Renal pelvis (tissue), 12 donors: ENCODE results near the gene GNB3. TPM values are rescaled to one million over a fixed set of nuclear protein-coding genes. Genes with fewer than 3 reads are reported as not detected.
A peak's percentile ranks its signal among the peaks of the same experiment; 100 is the strongest.

Experiments used
- DNase-seq: peaks from one replicate; pipeline ENCODE4 v3.0.0-alpha.2; 2013
- long read RNA-seq, 16 experiments: transcript quantifications; one replicate each; lab custom pipeline, GENCODE V29; 2026
- polyA plus RNA-seq, 3 donors: library from polyadenylated mRNA; unstranded; fragments of 120-200 nt; gene quantifications; one replicate each; pipeline ENCODE4 v1.2.1, GENCODE V29; 2013; ENCODE audit not compliant: insufficient read length in 3 of 3

Gene GNB3
- polyA plus RNA-seq, result 10 to 100 TPM in 1 of 3 donors, 1 to 10 TPM in 2; 7.0 to 13.0 (median 9.9) TPM
- long read RNA-seq, donor 1, partial matches to known transcripts, result 5 of 18 reads
- long read RNA-seq, donor 1, other reads (novel, unspliced or antisense), result 12 of 18 reads
- long read RNA-seq, donor 2, partial matches to known transcripts, result 0 of 1 reads
- long read RNA-seq, donor 2, other reads (novel, unspliced or antisense), result 0 of 1 reads
- long read RNA-seq, donor 3, result 0 reads
- long read RNA-seq, donor 4, partial matches to known transcripts, result 25 of 26 reads
- long read RNA-seq, donor 4, other reads (novel, unspliced or antisense), result 0 of 26 reads
- long read RNA-seq, donor 5, partial matches to known transcripts, result 5 of 5 reads
- long read RNA-seq, donor 5, other reads (novel, unspliced or antisense), result 0 of 5 reads
- long read RNA-seq, donor 6, partial matches to known transcripts, result 0 of 2 reads
- long read RNA-seq, donor 6, other reads (novel, unspliced or antisense), result 0 of 2 reads
- long read RNA-seq, donor 7, result 0 reads
- long read RNA-seq, donor 8, result 0 reads
- long read RNA-seq, donor 9, result 0 reads
- long read RNA-seq, donor 10, partial matches to known transcripts, result 0 of 1 reads
- long read RNA-seq, donor 10, other reads (novel, unspliced or antisense), result 0 of 1 reads
- long read RNA-seq, donor 11, result 0 reads
- long read RNA-seq, donor 12, partial matches to known transcripts, result 0 of 3 reads
- long read RNA-seq, donor 12, other reads (novel, unspliced or antisense), result 0 of 3 reads
- long read RNA-seq, donor 13, partial matches to known transcripts, result 0 of 2 reads
- long read RNA-seq, donor 13, other reads (novel, unspliced or antisense), result 0 of 2 reads
- long read RNA-seq, donor 14, result 0 reads
- long read RNA-seq, donor 15, partial matches to known transcripts, result 0 of 2 reads
- long read RNA-seq, donor 15, other reads (novel, unspliced or antisense), result 0 of 2 reads
- long read RNA-seq, donor 16, result 0 reads

- DNase-seq, result no peak
Measured at GRCh38 chr12:6840761-6841515, at the start of gene GNB3. Gene GNB3, plus strand, starts transcription at chr12:6840925. Its CDS starts 363 bp downstream, at chr12:6841288.

GRCh38 chr12:6791931-6792520 lies 48.7 kb upstream of the GNB3 start:
- DNase-seq, result no peak

- peak; percentile 47 for DNase-seq
Measured at GRCh38 chr12:6792522-6793201, 48.1 kb upstream of the GNB3 start.

GRCh38 chr12:6795088-6795487 lies 45.6 kb upstream of the GNB3 start:
- DNase-seq, result no peak

GRCh38 chr12:6796576-6796975 lies 44.1 kb upstream of the GNB3 start:
- DNase-seq, result no peak

- DNase-seq, result no peak
Measured at GRCh38 chr12:6799147-6799546, 41.6 kb upstream of the GNB3 start.

- no peak for DNase-seq
Measured at GRCh38 chr12:6807170-6807569, 33.6 kb upstream of the GNB3 start.

- DNase-seq, result no peak
Measured at GRCh38 chr12:6809056-6809455, 31.7 kb upstream of the GNB3 start.

GRCh38 chr12:6810758-6811157 lies 30.0 kb upstream of the GNB3 start:
- no peak for DNase-seq

- no peak for DNase-seq
Measured at GRCh38 chr12:6813363-6813762, 27.4 kb upstream of the GNB3 start.

- no peak for DNase-seq
Measured at GRCh38 chr12:6816598-6816997, 24.1 kb upstream of the GNB3 start.

GRCh38 chr12:6817098-6817497 lies 23.6 kb upstream of the GNB3 start:
- DNase-seq, result no peak

GRCh38 chr12:6817662-6818157 lies 23.0 kb upstream of the GNB3 start:
- DNase-seq, result no peak

- no peak for DNase-seq
Measured at GRCh38 chr12:6818222-6818621, 22.5 kb upstream of the GNB3 start.

- DNase-seq, result no peak
Measured at GRCh38 chr12:6818645-6819044, 22.1 kb upstream of the GNB3 start.

- no peak for DNase-seq
Measured at GRCh38 chr12:6819106-6820030, 21.4 kb upstream of the GNB3 start.

GRCh38 chr12:6820166-6820565 lies 20.6 kb upstream of the GNB3 start:
- no peak for DNase-seq

GRCh38 chr12:6821591-6822425 lies 18.9 kb upstream of the GNB3 start, which contains the start of gene GPR162:
Gene GPR162, plus strand, starts transcription at chr12:6821821. Its CDS starts 2,078 bp downstream, at chr12:6823899.
- peak; percentile 85 for DNase-seq
